GM19455 (cell line): ENCODE data around the gene PPARG.

ENCODE experiments used
- ATAC-seq: cut with Tn5 transposase; IDR thresholded peaks from one replicate; pipeline ENCODE4 v1.9.1; 2021; ENCODE audit not compliant: unreplicated experiment

PPARG gene

GRCh38 chr3:12405432-12406272 lies 116.8 kb downstream of the PPARG start:
- ATAC-seq = no peak

GRCh38 chr3:12408984-12409683 lies 120.3 kb downstream of the PPARG start:
- ATAC-seq = no peak

- no peak for ATAC-seq
These were observed 121.1 kb downstream of the PPARG start for GRCh38 chr3:12409684-12410596.

GRCh38 chr3:12413721-12414255 lies 124.9 kb downstream of the PPARG start:
- no peak for ATAC-seq

GRCh38 chr3:12415014-12415680 lies 126.3 kb downstream of the PPARG start:
- no peak for ATAC-seq

- no peak for ATAC-seq
These were observed 127.9 kb downstream of the PPARG start for GRCh38 chr3:12416731-12417130.

- no peak for ATAC-seq
These were observed 131.5 kb downstream of the PPARG start for GRCh38 chr3:12420393-12420792.

GRCh38 chr3:12421132-12421531 lies 132.3 kb downstream of the PPARG start:
- ATAC-seq = no peak

GRCh38 chr3:12423131-12423530 lies 134.3 kb downstream of the PPARG start:
- no peak for ATAC-seq

- no peak for ATAC-seq
These were observed 135.2 kb downstream of the PPARG start for GRCh38 chr3:12423918-12424630.

- ATAC-seq = no peak
These were observed 135.9 kb downstream of the PPARG start for GRCh38 chr3:12424635-12425319.

- ATAC-seq = no peak
These were observed 137.1 kb downstream of the PPARG start for GRCh38 chr3:12425850-12426579.

GRCh38 chr3:12427551-12427950 lies 138.7 kb downstream of the PPARG start:
- ATAC-seq = no peak

GRCh38 chr3:12428126-12428525 lies 139.3 kb downstream of the PPARG start:
- no peak for ATAC-seq

- ATAC-seq = no peak
These were observed 141.2 kb downstream of the PPARG start for GRCh38 chr3:12430086-12430485.

GRCh38 chr3:12433823-12434222 lies 145.0 kb downstream of the PPARG start:
- ATAC-seq = no peak

- no peak for ATAC-seq
These were observed 147.8 kb downstream of the PPARG start for GRCh38 chr3:12436514-12437220.

GRCh38 chr3:12437221-12437605 lies 148.3 kb downstream of the PPARG start:
- ATAC-seq = no peak
